HG03457 (cell line): ENCODE results near the gene COPRS.

ENCODE experiments used
- ATAC-seq: cut with Tn5 transposase; IDR thresholded peaks from one replicate; pipeline ENCODE4 v1.9.1; 2021; ENCODE audit warnings: moderate number of reproducible peaks; ENCODE audit not compliant: unreplicated experiment

Gene COPRS, protein sequence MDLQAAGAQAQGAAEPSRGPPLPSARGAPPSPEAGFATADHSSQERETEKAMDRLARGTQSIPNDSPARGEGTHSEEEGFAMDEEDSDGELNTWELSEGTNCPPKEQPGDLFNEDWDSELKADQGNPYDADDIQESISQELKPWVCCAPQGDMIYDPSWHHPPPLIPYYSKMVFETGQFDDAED

GRCh38 chr17:31858642-31859486 lies at the start of gene COPRS:
Gene COPRS, minus strand, starts transcription at chr17:31859244. Its CDS starts 45 bp downstream, at chr17:31859199.
- no peak for ATAC-seq

DNA sequence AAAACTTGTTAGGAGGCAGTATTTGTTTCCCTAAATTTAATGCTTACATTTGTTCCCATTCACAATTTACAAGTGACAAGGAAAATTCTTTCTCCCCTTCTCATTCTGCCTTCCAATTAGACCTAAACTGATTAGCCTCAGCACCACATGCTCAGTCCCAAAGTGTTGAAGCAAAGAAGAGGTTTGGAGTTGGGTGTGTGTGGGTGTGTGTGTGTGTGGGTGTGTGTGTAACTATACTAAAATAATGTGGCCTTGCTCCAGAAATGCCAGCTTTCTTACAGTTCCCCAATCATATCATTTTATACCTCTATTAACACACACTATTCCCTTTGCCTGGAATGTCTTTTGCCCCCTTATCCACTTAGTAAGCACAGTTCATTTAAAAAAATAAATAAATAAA lies 49.3 kb upstream of the COPRS start:
- no peak for ATAC-seq

DNA sequence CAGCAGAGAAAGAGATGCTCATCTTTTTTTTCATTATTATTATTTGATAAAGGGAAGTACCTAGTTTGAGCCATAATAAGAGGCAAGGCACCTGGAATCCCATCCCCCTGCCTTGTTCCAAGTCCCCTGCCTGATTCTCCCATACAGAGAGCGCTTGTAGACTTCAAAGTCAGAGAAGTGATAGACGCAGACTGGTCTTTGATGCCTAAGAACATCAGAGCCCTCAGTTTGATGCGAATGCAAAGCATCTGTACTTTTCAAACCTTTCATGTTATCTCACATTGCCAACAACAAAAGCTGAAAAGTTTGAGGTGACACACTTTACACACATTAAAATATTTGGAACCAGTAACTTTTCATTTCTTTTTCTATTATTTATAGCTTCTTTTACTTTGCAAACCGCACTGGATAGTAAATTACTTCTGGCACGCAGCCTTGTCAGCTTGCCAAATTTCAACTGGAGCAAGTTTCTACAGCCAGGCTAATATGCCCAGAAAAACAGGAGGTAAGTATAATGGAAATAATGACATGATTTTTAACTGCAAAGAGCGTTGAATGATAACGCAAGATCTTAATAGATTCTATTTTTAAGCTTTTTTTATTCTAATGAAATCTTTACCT lies 48.4 kb upstream of the COPRS start:
- ATAC-seq, result no peak

GRCh38 chr17:31903401-31903800 lies 44.4 kb upstream of the COPRS start:
- no peak for ATAC-seq

GRCh38 chr17:31902693-31903092 lies 43.6 kb upstream of the COPRS start:
- ATAC-seq, result no peak

DNA sequence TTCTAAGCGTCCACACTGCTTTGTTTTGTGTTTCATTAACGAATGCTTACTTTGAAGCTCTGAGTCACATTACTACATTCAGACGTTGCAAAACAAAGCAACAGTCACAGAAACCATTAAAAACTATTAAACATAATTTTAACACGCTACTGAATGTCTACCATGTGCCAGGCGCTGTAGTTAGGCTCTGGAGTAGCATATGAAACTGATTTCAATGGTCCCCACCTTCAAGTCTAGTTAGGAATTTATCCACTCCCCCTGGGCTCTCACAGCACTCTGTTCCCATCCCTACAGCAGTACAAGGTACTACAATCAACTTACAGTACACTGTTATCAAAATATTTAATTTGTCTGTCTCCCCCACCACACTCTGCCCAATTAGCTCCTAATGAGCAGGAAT lies 41.8 kb upstream of the COPRS start:
- no peak for ATAC-seq

DNA sequence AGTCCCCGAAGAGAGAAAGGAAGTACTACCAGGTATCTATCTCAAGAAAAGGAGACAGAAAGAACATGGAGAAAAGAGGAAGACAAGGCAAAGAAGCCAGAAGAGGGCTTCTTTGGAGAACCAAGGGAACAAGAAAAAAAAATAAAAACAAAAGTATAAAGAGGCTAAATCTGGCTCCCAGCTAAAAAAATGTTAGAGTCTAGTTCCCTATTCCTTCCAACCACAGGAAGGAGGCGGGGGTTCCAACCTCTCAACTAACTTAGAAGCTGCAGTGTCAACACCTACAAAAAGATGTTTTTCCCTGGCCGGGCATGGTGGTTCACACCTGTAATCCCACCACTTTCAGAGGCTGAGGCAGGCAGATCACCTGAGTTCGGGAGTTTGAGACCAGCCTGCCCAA lies 29.1 kb upstream of the COPRS start:
- no peak for ATAC-seq

DNA sequence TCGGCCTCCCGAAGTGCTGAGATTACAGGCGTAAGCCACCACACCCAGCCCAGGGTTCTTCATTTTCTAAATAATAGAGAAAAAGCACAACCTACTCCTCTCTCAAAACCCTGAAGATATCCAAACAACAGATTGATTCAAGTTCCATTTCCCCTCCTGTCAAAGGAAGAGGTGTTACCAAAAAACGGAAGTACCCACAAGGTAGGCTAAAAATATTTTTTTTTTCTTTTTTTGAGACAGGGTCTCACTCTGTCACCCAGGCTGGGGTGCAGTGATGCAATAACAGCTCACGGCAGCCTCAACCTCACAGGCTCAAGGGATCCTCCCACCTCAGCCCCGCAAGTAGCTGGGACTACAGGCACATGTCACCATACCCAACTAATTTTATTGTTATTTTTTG lies 23.5 kb upstream of the COPRS start:
- no peak for ATAC-seq

- no peak for ATAC-seq
Measured at GRCh38 chr17:31880311-31880710, 21.3 kb upstream of the COPRS start.

DNA sequence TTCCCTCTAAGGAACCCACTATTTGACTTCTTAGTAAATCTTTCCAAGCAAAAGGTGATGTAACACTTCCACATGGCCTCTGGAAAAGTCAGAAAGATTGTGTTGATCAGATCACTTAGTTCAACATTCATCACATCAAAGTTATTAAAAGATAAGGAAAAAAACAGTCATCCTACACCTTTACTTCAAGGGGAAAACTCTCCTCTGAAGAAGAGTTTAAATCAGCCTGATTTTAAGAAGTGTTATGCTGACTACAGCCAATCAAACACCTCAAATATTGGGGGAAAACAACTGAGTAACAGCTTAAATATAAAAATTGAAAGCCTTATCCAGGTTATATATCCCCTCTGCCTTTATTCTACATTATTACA lies 19.6 kb upstream of the COPRS start:
- no peak for ATAC-seq

GRCh38 chr17:31877911-31878702 lies 19.1 kb upstream of the COPRS start:
- ATAC-seq, result no peak

- no peak for ATAC-seq
Measured at GRCh38 chr17:31877341-31877740, 18.3 kb upstream of the COPRS start.

- ATAC-seq, result no peak
Measured at GRCh38 chr17:31875081-31875480, 16.0 kb upstream of the COPRS start.

DNA sequence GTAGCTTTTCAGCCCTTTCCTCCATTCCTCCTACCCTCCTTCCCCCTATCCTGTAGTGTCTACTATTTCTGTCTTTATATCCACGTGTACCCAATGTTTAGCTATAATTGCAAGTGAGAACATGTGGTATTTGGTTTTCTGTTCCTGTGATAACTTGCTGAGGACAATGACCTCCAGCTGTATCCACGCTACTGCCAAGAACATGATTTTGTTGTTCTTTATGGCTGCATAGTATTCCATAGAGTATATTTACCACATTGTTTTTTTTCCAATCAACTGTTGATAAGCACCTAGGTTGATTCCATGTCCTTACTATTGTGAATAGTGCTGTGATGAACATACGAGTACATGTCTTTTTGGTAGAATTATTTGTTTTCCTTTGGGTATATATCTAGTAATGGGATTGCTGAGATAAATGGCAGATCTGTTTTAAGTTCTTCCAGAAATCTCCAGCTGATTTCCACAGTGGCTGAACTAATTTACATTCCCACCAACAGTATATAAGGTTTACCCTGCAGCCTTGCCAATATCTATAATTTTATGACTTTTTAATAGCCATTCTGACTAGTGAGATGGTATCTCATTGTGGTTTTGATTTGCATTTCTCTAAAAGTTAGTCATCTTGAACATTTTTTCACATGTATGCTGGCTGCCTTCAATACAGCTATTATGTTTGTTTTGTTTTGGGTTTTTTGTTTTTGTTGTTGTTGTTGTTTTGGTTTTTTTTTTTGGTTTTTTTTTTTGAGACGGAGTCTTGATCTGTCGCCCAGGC lies 10.9 kb upstream of the COPRS start:
- ATAC-seq, result no peak

- ATAC-seq, result no peak
Measured at GRCh38 chr17:31869031-31869430, 10.0 kb upstream of the COPRS start.

- ATAC-seq, result no peak
Measured at GRCh38 chr17:31859487-31860008, 504 bp upstream of the COPRS start.

DNA sequence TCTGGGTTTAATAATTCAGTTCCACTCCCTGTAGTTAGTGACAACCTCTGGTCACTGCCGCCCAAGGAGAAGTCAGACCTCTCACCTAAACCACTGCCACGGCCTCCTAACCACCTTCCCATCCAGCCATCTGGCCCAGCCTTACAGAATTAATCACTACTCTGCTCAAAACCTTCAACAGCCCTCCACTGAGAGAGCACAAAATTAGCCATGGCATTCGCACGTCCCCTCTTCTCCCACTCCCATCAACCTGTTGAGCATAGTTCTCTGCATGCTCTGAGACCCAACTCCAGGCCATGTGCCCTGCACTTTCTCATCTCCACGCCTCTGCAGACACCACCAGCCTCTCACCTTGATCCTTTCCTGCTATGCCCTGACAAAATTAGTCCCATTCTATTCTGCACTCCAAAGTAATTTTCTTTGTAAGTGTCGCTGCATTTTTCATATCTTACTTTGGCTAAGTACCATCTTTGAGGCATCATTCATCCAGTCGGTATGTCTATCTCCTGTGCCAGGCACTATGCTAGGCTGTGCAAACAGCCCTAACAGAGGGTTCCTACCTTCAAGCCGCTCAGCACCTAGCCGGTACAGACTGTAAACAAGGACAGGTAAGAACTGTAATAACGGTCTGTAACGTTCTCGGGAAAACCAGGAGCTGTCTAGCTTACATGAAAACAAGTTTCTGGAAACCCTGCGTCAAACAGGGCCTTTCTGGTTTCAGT lies 963 bp downstream of the COPRS start:
- ATAC-seq, result no peak

- ATAC-seq, result no peak
Measured at GRCh38 chr17:31856750-31857149, 2.3 kb downstream of the COPRS start.

DNA sequence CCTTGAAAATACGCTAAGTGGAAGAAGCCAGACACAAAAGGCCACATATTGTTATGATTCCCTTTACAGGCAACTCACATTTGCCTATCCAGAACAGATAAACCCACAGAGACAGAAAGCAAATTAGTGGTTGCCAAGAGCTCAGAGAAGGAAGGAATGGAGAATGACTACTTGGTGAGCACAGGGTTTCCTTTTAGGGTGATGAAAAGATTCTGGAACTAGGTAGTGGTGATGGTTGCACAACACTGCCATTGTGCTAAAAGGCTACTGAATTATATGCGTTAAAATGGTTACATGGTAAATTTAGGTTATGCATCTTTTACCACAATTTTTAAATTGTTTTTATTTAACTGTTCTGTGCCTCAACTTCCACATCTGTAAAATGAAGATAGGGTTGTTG lies 4.4 kb downstream of the COPRS start:
- no peak for ATAC-seq
